ENCODE results near the gene HCLS1.

GRCh38 chr3:121667333-121667732 lies 6.6 kb upstream of the HCLS1 start:
- TF ChIP-seq, protein P1, sequence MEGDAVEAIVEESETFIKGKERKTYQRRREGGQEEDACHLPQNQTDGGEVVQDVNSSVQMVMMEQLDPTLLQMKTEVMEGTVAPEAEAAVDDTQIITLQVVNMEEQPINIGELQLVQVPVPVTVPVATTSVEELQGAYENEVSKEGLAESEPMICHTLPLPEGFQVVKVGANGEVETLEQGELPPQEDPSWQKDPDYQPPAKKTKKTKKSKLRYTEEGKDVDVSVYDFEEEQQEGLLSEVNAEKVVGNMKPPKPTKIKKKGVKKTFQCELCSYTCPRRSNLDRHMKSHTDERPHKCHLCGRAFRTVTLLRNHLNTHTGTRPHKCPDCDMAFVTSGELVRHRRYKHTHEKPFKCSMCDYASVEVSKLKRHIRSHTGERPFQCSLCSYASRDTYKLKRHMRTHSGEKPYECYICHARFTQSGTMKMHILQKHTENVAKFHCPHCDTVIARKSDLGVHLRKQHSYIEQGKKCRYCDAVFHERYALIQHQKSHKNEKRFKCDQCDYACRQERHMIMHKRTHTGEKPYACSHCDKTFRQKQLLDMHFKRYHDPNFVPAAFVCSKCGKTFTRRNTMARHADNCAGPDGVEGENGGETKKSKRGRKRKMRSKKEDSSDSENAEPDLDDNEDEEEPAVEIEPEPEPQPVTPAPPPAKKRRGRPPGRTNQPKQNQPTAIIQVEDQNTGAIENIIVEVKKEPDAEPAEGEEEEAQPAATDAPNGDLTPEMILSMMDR (IDR thresholded peaks at IDR 0.05; ENCODE audit: control extremely low read depth in 1 of 3, insufficient read depth in 1 of 3, low read depth in 1 of 3, low read length in 3 of 3), result no peak
- TF ChIP-seq E2F6 (IDR thresholded peaks at IDR 0.05) (no peak), SIX5 (IDR thresholded peaks at IDR 0.05; ENCODE audit: low read depth, low read length) (no peak), POLR2A (IDR thresholded peaks at IDR 0.05; ENCODE audit: control extremely low read depth in 1 of 2, low read depth in 2 of 2, low read length in 2 of 2) (no peak), SRF (IDR thresholded peaks at IDR 0.05; ENCODE audit: low read depth, low read length) (no peak), TAF1 (IDR thresholded peaks at IDR 0.05; ENCODE audit: low read depth, low read length) (no peak), TCF12 (IDR thresholded peaks at IDR 0.05; ENCODE audit: low read depth, low read length) (no peak), KDM1A (IDR thresholded peaks at IDR 0.05; ENCODE audit: borderline replicate concordance, low read length) (no peak), CREB1 (IDR thresholded peaks at IDR 0.05) (no peak), SIN3A (conservative IDR thresholded peaks at IDR 0.05 in 1 of 2, IDR thresholded peaks at IDR 0.05 in 1 of 2; ENCODE audit: low read depth in 1 of 2, low read length in 2 of 2) (no peak), EP300 (IDR thresholded peaks at IDR 0.05; ENCODE audit: borderline replicate concordance in 1 of 2, low read depth in 2 of 2, low read length in 2 of 2) (no peak)
- TF ChIP-seq, protein P2, sequence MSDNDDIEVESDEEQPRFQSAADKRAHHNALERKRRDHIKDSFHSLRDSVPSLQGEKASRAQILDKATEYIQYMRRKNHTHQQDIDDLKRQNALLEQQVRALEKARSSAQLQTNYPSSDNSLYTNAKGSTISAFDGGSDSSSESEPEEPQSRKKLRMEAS (IDR thresholded peaks at IDR 0.05), result no peak
